A673 (cell line): Measurements from ENCODE around the gene SUPT6H. TPM values are rescaled to one million over a fixed set of nuclear protein-coding genes. Genes with fewer than 3 reads are reported as not detected.
"Not testable (repeated sequence)": the region's sequence is repeated elsewhere in the genome, so short reads cannot be mapped to it uniquely, and the experiment has no call there.

Experiments used
- BruUV-seq: library from RNA; stranded (reverse); fragments of 400-500 nt; replicated peaks from 2 replicates; lab custom pipeline; 2021; lab: Mats Ljungman, UMichigan
- CTCF ChIA-PET: fragments of 300-600 bp; sonication (Branson Sonifier 250); formaldehyde crosslinking; loops from one replicate; lab custom pipeline; 2022; ENCODE audit warnings: antibody characterized with exemption; lab: Charles Lee
- POLR2A ChIA-PET: fragments of 300-600 bp; sonication (Branson Sonifier 250); formaldehyde crosslinking; loops from one replicate; lab custom pipeline; 2022; ENCODE audit warnings: antibody characterized with exemption; ENCODE audit not compliant: low non-redundant PET; lab: Charles Lee
- DNase-seq: peaks from one replicate; pipeline ENCODE4 v3.0.0-alpha.2; 2015; ENCODE audit warnings: low spot score
- H3K27ac ChIP-seq: fragments of 200-600 bp; sonication (generic); 2 replicates; pipeline ENCODE4 v1.5.1; 2016; ENCODE audit warnings: mixed run types, low read depth, mild to moderate bottlenecking, mixed read lengths, antibody characterized with exemption, low read length; ENCODE audit not compliant: poor library complexity, severe bottlenecking
- H3K27me3 ChIP-seq: fragments of 200-600 bp; sonication (generic); replicated peaks from 2 replicates; pipeline ENCODE4 v1.6.1; 2017; ENCODE audit warnings: mixed run types, low read depth, mild to moderate bottlenecking, mixed read lengths, antibody characterized with exemption, low read length; ENCODE audit not compliant: insufficient read depth, poor library complexity
- H3K36me3 ChIP-seq: fragments of 200-600 bp; sonication (generic); 2 replicates; pipeline ENCODE4 v1.6.1; 2016; ENCODE audit warnings: mixed run types, mild to moderate bottlenecking, mixed read lengths, antibody characterized with exemption, low read length; ENCODE audit not compliant: insufficient read depth, poor library complexity, severe bottlenecking
- H3K4me1 ChIP-seq: fragments of 200-600 bp; sonication (generic); 2 replicates; pipeline ENCODE4 v1.6.1; 2017; ENCODE audit warnings: mixed run types, mild to moderate bottlenecking, mixed read lengths, antibody characterized with exemption, low read length; ENCODE audit not compliant: insufficient read depth, poor library complexity, severe bottlenecking
- H3K4me3 ChIP-seq: fragments of 200-600 bp; sonication (generic); 2 replicates; pipeline ENCODE4 v1.5.1; 2016; ENCODE audit warnings: low read depth, mixed run types, mild to moderate bottlenecking, mixed read lengths, low read length; ENCODE audit not compliant: poor library complexity, severe bottlenecking
- H3K9me3 ChIP-seq: fragments of 200-600 bp; sonication (generic); 2 replicates; pipeline ENCODE4 v1.6.1; 2016; ENCODE audit warnings: mixed run types, low read depth, mild to moderate bottlenecking, mixed read lengths, antibody characterized with exemption, low read length; ENCODE audit not compliant: poor library complexity, severe bottlenecking
- CTCF ChIP-seq: fragments of 300-800, 200-600 bp; sonication (generic); conservative IDR thresholded peaks from 2 replicates; pipeline ENCODE4 v1.5.1; 2017; ENCODE audit warnings: low read depth, mild to moderate bottlenecking, antibody characterized with exemption, low read length, moderate library complexity, mixed read lengths
- EZH2 ChIP-seq: fragments of 200-600 bp; sonication (generic); IDR thresholded peaks from 2 replicates; pipeline ENCODE4 v1.6.1; 2017; ENCODE audit warnings: borderline replicate concordance, low read depth, mild to moderate bottlenecking, mixed read lengths, antibody characterized with exemption, low read length; ENCODE audit not compliant: poor library complexity, severe bottlenecking
- intact Hi-C: fragments of 100-400 bp; cut with micrococcal nuclease; formaldehyde crosslinking; loops from one replicate; pipeline ENCODE4 v1.10.0; 2022; ENCODE audit not compliant: unreplicated experiment
- total RNA-seq: library from RNA; stranded (reverse); gene quantifications from 2 replicates; pipeline ENCODE4 v1.2.3, GENCODE V29; 2021

The SUPT6H gene
- total RNA-seq, 1 experiment from 2014 or later, result 105 TPM

GRCh38 chr17:28734712-28735241 is 72.8 kb downstream of the SUPT6H start:
- no TSS peak for BruUV-seq
- ChIA-PET POLR2A (no interaction called here), CTCF (interaction anchor here (0.6 kb wide), 1 partner anchor 374 kb away, joined by 3 read pairs; no protein-coding TSS in a partner anchor)
- no peak overlapping the region for H3K27ac ChIP-seq
- H3K36me3 ChIP-seq, result no peaks in the 10 kb centered on the region
- TF ChIP-seq CTCF (no peak), EZH2 (no peak)
- no peaks in the 10 kb centered on the region for H3K27me3 ChIP-seq
- no peaks in the 10 kb centered on the region for H3K9me3 ChIP-seq
- DNase-seq, result no peak
- intact Hi-C loops, result no loop called here
- H3K4me3 ChIP-seq, result no peak overlapping the region
- H3K4me1 ChIP-seq, result no peaks in the 10 kb centered on the region

DNA sequence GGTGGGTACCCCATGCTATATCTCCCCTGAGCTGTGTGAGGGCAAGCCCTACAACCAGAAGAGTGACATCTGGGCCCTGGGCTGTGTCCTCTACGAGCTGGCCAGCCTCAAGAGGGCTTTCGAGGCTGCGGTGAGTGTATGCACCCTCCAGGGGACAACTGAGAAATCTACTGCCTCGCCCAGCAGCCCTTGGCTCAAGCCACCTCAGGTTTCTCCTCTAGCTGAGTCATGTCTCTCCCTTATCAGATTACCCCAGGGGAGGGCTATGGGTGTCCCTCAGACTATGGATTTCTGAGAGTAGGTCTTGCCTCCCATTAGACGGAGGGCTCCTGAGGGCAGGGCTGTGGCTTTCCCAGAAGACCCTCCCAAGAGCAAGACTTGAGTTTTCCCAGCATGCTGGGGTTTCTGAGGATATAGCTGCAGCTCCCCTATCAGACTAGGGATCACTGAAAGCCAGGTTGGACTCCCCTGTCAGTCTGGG is 73.3 kb downstream of the SUPT6H start:
- ChIA-PET POLR2A (no interaction called here), CTCF (no interaction called here)
- intact Hi-C loops, result no loop called here
- Histone ChIP-seq H3K9me3 (no peaks in the 10 kb centered on the region), H3K36me3 (no peaks in the 10 kb centered on the region), H3K4me3 (no peak overlapping the region), H3K27ac (no peak overlapping the region), H3K27me3 (no peaks in the 10 kb centered on the region), H3K4me1 (no peaks in the 10 kb centered on the region)
- BruUV-seq, result no TSS peak
- TF ChIP-seq CTCF (no peak), EZH2 (no peak)
- DNase-seq, result no peak

GRCh38 chr17:28735913-28736769 is 74.1 kb downstream of the SUPT6H start:
- intact Hi-C loops, BruUV-seq: not testable (repeated sequence)

More at GRCh38 chr17:28735913-28736769, 74.1 kb downstream of the SUPT6H start:
- H3K27ac ChIP-seq, H3K4me1 ChIP-seq, H3K36me3 ChIP-seq, POLR2A ChIA-PET, DNase-seq, H3K27me3 ChIP-seq, H3K4me3 ChIP-seq, H3K9me3 ChIP-seq, CTCF ChIA-PET: not testable (repeated sequence)
